SK-N-SH treated with all-trans-retinoic acid at 6 μM for 48 hours (cell line): ENCODE results near the gene TGM3.

Source experiments
- BACH2 ChIP-seq: fragments of 250-450 bp; sonication (Bioruptor Pico); IDR thresholded peaks from 2 replicates; pipeline ENCODE4 v1.9.0; 2021; ENCODE audit warnings: mild to moderate bottlenecking, borderline replicate concordance
- ESRRG ChIP-seq: fragments of 250-450 bp; sonication (Bioruptor Pico); IDR thresholded peaks from 2 replicates; pipeline ENCODE4 v1.6.1; 2021; ENCODE audit warnings: mild to moderate bottlenecking
- TF ChIP-seq, protein P1 (sequence below): fragments of 250-450 bp; sonication (Bioruptor Pico); IDR thresholded peaks from 2 replicates; pipeline ENCODE4 v1.5.0; 2020; ENCODE audit warnings: mild to moderate bottlenecking, moderate library complexity

DNA sequence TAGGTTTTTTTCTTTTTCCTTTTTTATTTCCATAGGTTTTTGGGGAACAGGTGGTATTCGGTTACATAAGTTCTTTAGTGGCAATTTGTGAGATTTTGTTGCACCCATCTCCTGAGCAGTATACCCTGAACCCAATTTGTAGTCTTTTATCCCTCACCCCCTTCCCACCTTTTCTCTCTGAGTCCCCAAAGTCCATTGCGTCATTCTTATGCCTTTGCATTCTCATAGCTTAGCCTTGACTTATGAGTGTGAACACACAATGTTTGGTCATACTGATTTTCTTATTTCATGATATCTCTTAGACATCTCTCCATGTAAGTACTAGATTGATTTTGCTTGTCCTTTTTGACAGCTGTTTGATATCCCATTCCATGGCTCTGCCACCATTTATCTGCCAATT is 27.2 kb downstream of the TGM3 start:
- TF ChIP-seq BACH2 (CRISPR knock-in tag) (no peak), ESRRG (no peak)
- TF ChIP-seq, protein P1, sequence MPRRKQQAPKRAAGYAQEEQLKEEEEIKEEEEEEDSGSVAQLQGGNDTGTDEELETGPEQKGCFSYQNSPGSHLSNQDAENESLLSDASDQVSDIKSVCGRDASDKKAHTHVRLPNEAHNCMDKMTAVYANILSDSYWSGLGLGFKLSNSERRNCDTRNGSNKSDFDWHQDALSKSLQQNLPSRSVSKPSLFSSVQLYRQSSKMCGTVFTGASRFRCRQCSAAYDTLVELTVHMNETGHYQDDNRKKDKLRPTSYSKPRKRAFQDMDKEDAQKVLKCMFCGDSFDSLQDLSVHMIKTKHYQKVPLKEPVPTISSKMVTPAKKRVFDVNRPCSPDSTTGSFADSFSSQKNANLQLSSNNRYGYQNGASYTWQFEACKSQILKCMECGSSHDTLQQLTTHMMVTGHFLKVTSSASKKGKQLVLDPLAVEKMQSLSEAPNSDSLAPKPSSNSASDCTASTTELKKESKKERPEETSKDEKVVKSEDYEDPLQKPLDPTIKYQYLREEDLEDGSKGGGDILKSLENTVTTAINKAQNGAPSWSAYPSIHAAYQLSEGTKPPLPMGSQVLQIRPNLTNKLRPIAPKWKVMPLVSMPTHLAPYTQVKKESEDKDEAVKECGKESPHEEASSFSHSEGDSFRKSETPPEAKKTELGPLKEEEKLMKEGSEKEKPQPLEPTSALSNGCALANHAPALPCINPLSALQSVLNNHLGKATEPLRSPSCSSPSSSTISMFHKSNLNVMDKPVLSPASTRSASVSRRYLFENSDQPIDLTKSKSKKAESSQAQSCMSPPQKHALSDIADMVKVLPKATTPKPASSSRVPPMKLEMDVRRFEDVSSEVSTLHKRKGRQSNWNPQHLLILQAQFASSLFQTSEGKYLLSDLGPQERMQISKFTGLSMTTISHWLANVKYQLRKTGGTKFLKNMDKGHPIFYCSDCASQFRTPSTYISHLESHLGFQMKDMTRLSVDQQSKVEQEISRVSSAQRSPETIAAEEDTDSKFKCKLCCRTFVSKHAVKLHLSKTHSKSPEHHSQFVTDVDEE (CRISPR knock-in tag): no peak
